Chondrocyte (in vitro differentiated cells): ENCODE measurements around the gene FILIP1L. TPM values are rescaled to one million over a fixed set of nuclear protein-coding genes. Genes with fewer than 3 reads are reported as not detected.

Experiments used
- DNase-seq: peaks from one replicate; pipeline ENCODE4 v3.0.0; 2021; ENCODE audit warnings: mixed read lengths, low spot score
- H3K27ac Mint-ChIP-seq: one replicate; pipeline ENCODE4 v1.8.0; 2021; ENCODE audit warnings: mild to moderate bottlenecking, moderate library complexity, mixed read lengths; ENCODE audit not compliant: unreplicated experiment
- H3K27me3 Mint-ChIP-seq: 2 replicates; pipeline ENCODE4 v1.8.0; 2021; ENCODE audit warnings: low read depth, mixed read lengths
- H3K36me3 Mint-ChIP-seq: 2 replicates; pipeline ENCODE4 v1.8.0; 2021; ENCODE audit warnings: low read depth, mixed read lengths
- H3K4me1 Mint-ChIP-seq: 2 replicates; pipeline ENCODE4 v1.8.0; 2021; ENCODE audit warnings: low read depth, mild to moderate bottlenecking, mixed read lengths
- H3K4me3 Mint-ChIP-seq: one replicate; pipeline ENCODE4 v1.8.0; 2021; ENCODE audit warnings: mild to moderate bottlenecking, moderate library complexity, mixed read lengths; ENCODE audit not compliant: unreplicated experiment
- H3K9me3 Mint-ChIP-seq: 2 replicates; pipeline ENCODE4 v1.8.0; 2021; ENCODE audit warnings: low read depth, mixed read lengths
- CTCF ChIP-seq: fragments of 200-600 bp; sonication (generic); IDR thresholded peaks from 2 replicates; pipeline ENCODE4 v1.5.0; 2021; ENCODE audit warnings: antibody characterized with exemption, mild to moderate bottlenecking, moderate library complexity
- total RNA-seq: library from RNA; stranded (reverse); gene quantifications from 3 replicates; pipeline ENCODE4 v1.2.1, GENCODE V29; 2021

Gene FILIP1L
- total RNA-seq, 1 donor from 2014 or later, result 122 TPM

- Mint-ChIP-seq H3K36me3 (no peaks in the 10 kb centered on the region), H3K4me3 (no peak overlapping the region), H3K4me1 (peaks cover 36% of the 10 kb centered on the region), H3K27ac (no peak overlapping the region), H3K27me3 (no peaks in the 10 kb centered on the region), H3K9me3 (no peaks in the 10 kb centered on the region)
- TF ChIP-seq CTCF, result no peak
- DNase-seq, result no peak
Observed at GRCh38 chr3:99970198-99970597, 144.1 kb downstream of the FILIP1L start.

- TF ChIP-seq CTCF, result no peak
- H3K4me3 Mint-ChIP-seq, result no peak overlapping the region
- DNase-seq, result no peak
- no peaks in the 10 kb centered on the region for H3K9me3 Mint-ChIP-seq
- H3K36me3 Mint-ChIP-seq, result no peaks in the 10 kb centered on the region
- no peaks in the 10 kb centered on the region for H3K27me3 Mint-ChIP-seq
- H3K27ac Mint-ChIP-seq, result no peak overlapping the region
- H3K4me1 Mint-ChIP-seq, result peaks cover 43% of the 10 kb centered on the region
Observed at GRCh38 chr3:99969136-99969535, 145.2 kb downstream of the FILIP1L start.

GRCh38 chr3:99967796-99968195 lies 146.5 kb downstream of the FILIP1L start:
- DNase-seq, result no peak
- Mint-ChIP-seq H3K4me1 (peaks cover 47% of the 10 kb centered on the region), H3K27me3 (no peaks in the 10 kb centered on the region), H3K4me3 (no peak overlapping the region), H3K9me3 (no peaks in the 10 kb centered on the region), H3K36me3 (no peaks in the 10 kb centered on the region), H3K27ac (peak overlapping the region; percentile 9)
- no peak for TF ChIP-seq CTCF

GRCh38 chr3:99966662-99967416 lies 147.5 kb downstream of the FILIP1L start:
- Mint-ChIP-seq H3K27me3 (no peaks in the 10 kb centered on the region), H3K27ac (peak overlapping the region; percentile 84), H3K9me3 (no peaks in the 10 kb centered on the region), H3K4me3 (peak overlapping the region; percentile 7), H3K36me3 (no peaks in the 10 kb centered on the region), H3K4me1 (peaks cover 47% of the 10 kb centered on the region)
- no peak for TF ChIP-seq CTCF
- no peak for DNase-seq

GRCh38 chr3:99965681-99966408 lies 148.5 kb downstream of the FILIP1L start:
- no peak for TF ChIP-seq CTCF
- peaks cover 54% of the 10 kb centered on the region for H3K4me1 Mint-ChIP-seq

More at GRCh38 chr3:99965681-99966408, 148.5 kb downstream of the FILIP1L start:
- Mint-ChIP-seq H3K27me3 (no peaks in the 10 kb centered on the region), H3K9me3 (no peaks in the 10 kb centered on the region), H3K36me3 (no peaks in the 10 kb centered on the region), H3K27ac (no peak overlapping the region), H3K4me3 (no peak overlapping the region)
- no peak for DNase-seq
